ENCODE data around the gene PYGO2.

DNA sequence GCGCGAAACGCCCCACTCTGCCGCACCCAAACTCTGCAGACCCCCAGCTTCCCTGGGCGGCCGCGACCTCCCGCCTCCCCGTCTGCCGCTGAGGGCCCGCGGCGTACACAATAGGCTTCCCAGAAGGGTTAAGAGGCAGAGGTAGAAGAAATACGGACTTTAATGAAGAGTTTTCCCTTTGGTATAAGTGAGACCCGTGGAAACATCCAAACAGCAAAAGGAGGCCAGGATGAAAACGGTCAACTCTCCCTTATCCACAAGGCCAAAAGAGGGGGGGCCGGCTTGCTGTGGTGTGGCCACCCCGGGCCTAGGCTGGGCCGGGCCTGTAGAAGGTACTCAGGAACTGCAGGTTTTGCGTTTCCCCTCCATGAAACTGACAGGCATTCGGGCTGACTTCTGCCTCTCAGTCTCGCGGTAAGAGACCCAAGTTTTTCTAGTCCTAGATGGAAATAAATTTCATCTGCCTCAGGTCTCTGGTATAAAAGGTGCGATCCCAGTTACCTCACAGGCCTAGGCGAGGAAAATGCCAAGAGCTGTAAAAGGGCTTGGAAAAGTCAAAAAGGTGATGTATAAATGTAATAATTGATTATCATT is 671 bp upstream of the PYGO2 start:
- TF ChIP-seq, protein P1, sequence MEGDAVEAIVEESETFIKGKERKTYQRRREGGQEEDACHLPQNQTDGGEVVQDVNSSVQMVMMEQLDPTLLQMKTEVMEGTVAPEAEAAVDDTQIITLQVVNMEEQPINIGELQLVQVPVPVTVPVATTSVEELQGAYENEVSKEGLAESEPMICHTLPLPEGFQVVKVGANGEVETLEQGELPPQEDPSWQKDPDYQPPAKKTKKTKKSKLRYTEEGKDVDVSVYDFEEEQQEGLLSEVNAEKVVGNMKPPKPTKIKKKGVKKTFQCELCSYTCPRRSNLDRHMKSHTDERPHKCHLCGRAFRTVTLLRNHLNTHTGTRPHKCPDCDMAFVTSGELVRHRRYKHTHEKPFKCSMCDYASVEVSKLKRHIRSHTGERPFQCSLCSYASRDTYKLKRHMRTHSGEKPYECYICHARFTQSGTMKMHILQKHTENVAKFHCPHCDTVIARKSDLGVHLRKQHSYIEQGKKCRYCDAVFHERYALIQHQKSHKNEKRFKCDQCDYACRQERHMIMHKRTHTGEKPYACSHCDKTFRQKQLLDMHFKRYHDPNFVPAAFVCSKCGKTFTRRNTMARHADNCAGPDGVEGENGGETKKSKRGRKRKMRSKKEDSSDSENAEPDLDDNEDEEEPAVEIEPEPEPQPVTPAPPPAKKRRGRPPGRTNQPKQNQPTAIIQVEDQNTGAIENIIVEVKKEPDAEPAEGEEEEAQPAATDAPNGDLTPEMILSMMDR (conservative IDR thresholded peaks at IDR 0.05; ENCODE audit: low read length) = peak; percentile 5; the same call in 1 of the 2 replicates
- no peak for TF ChIP-seq EZH2phosphoT487 (IDR thresholded peaks at IDR 0.05; ENCODE audit: borderline replicate concordance, low read depth, low read length)
